Natural killer cell (primary cell): ENCODE measurements around the gene TMEM150A. TPM values are rescaled to one million over a fixed set of nuclear protein-coding genes. Genes with fewer than 3 reads are reported as not detected.
A peak's percentile ranks its signal among the peaks of the same experiment; 100 is the strongest.

Source experiments
- ATAC-seq, 3 donors: fragments of 150-1000 bp in 2 of 3; fragments of 200-7000 bp in 1 of 3; cut with Tn5 transposase; 1 replicate in 1 of 3; 2 replicates in 2 of 3; pipeline ENCODE4 v1.10.0; 2021; ENCODE audit warnings: mild to moderate bottlenecking in 2 of 3, moderate library complexity in 2 of 3
- DNase-seq, 2 donors: peaks; one replicate each; pipeline versions ENCODE4 v3.0.0 to v3.0.0-alpha.2; 2013 to 2021; ENCODE audit warnings: mixed read lengths in 1 of 2
- H3K27ac ChIP-seq: one replicate; pipeline ENCODE4 v1.5.1; 2013; ENCODE audit warnings: mild to moderate bottlenecking, low read length
- H3K27me3 ChIP-seq: one replicate; pipeline ENCODE4 v1.6.1; 2013; ENCODE audit warnings: low read length; ENCODE audit not compliant: control insufficient read depth, insufficient read depth
- H3K36me3 ChIP-seq: one replicate; pipeline ENCODE4 v1.6.1; 2013; ENCODE audit warnings: low read length; ENCODE audit not compliant: control insufficient read depth, insufficient read depth
- H3K4me1 ChIP-seq: one replicate; pipeline ENCODE4 v1.6.1; 2013; ENCODE audit warnings: low read length; ENCODE audit not compliant: control insufficient read depth, insufficient read depth
- H3K4me3 ChIP-seq: one replicate; pipeline ENCODE4 v1.5.1; 2013; ENCODE audit warnings: low read length
- H3K9me3 ChIP-seq: one replicate; pipeline ENCODE4 v1.6.1; 2013; ENCODE audit warnings: low read length; ENCODE audit not compliant: control insufficient read depth, insufficient read depth
- H3K27ac Mint-ChIP-seq, 2 donors: one replicate each; pipeline ENCODE4 v1.8.0; 2022; ENCODE audit warnings: mild to moderate bottlenecking in 2 of 2, mixed read lengths in 2 of 2, moderate library complexity in 1 of 2
- H3K27me3 Mint-ChIP-seq, 2 donors: one replicate each; pipeline ENCODE4 v1.8.0; 2022; ENCODE audit warnings: low read depth in 2 of 2, mixed read lengths in 2 of 2
- H3K36me3 Mint-ChIP-seq: one replicate; pipeline ENCODE4 v1.8.0; 2022; ENCODE audit warnings: mixed read lengths
- H3K4me1 Mint-ChIP-seq, 2 donors: one replicate each; pipeline ENCODE4 v1.8.0; 2022; ENCODE audit warnings: mixed read lengths in 2 of 2
- H3K4me3 Mint-ChIP-seq: one replicate; pipeline ENCODE4 v1.8.0; 2022; ENCODE audit warnings: mild to moderate bottlenecking, moderate library complexity, mixed read lengths
- H3K9me3 Mint-ChIP-seq, 2 donors: one replicate each; pipeline ENCODE4 v1.8.0; 2022; ENCODE audit warnings: mixed read lengths in 2 of 2
- WGBS: methylation state at CpG from one replicate; pipeline ENCODE4 v1.1.7; 2013; ENCODE audit warnings: missing lambda C conversion rate; ENCODE audit not compliant: insufficient coverage; 5-methylcytosine and 5-hydroxymethylcytosine counted together
- intact Hi-C: fragments of 100-400 bp; cut with micrococcal nuclease; formaldehyde crosslinking; loops from one replicate; pipeline ENCODE4 v1.14.2; 2022
- total RNA-seq, 4 donors: library from RNA; stranded (reverse); fragments of 120-200 nt in 1 of 4; gene quantifications; one replicate each; pipeline versions ENCODE4 v1.2.3 to v1.2.4, GENCODE V29; 2013 to 2022
- TF ChIP-seq, protein P1 (sequence below): fragments of 200-600 bp; IDR thresholded peaks from one replicate; pipeline ENCODE4 v1.8.0; 2022; ENCODE audit warnings: antibody characterized with exemption

The TMEM150A gene, protein sequence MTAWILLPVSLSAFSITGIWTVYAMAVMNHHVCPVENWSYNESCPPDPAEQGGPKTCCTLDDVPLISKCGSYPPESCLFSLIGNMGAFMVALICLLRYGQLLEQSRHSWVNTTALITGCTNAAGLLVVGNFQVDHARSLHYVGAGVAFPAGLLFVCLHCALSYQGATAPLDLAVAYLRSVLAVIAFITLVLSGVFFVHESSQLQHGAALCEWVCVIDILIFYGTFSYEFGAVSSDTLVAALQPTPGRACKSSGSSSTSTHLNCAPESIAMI
- 10 to 100 TPM; 10.4 to 13.3 (median 10.9) TPM for total RNA-seq
- total RNA-seq (2013): 9.3 TPM

DNA sequence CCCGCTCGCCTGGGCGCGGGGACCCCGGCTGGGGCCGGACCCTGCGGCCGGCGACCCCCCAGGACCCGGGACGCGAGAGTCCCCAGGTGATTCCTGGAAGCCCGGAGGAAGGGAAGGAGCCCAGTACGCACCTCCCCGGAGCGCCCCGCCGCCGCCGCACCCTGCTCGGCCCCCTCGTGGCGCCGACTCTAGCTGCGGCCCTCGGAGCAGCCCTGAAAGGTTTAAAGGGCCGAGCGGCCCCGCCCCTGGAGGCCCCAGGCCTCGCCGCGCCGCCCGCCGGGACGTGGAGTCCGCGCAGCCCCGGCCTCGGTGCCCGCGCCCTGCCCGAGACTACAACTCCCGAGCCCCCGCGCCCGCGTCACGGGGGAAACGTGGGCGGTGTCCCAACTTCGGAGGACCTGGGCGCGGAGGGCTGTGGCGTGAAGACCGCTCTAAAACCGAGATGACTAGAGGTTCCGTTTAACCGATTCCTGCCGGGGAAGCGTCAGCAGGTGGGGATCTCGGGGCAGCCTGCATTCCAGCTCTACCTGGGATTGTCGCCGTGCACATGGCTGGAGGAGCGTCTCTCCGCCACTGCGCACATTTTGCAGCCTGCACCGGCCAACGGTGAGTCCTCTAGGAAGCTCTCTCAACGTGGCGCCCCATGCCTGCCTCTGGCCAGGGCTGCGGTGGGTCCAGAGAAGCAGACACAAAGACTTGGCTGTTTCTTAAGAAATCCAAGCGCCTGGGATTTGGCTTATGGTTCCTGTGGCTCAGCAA lies at the start of gene TMEM150A:
Gene TMEM150A, minus strand, starts transcription at position 223 of the 759 bp plus-strand sequence. CDS start 750 bp downstream, outside the sequence.
- peak; percentile 97 to 99 (median 97) for ATAC-seq
- Mint-ChIP-seq H3K27me3 (no peaks in the 10 kb centered on the region), H3K27ac (peak within 1 kb of the TSS; percentile 74 to 81), H3K4me1 (peaks cover 16% of the 10 kb centered on the region in 2 donors), H3K9me3 (no peaks in the 10 kb centered on the region), H3K4me3 (peak within 1 kb of the TSS; percentile 90), H3K36me3 (no peaks in the 10 kb centered on the region)
- peaks cover 10% of the 10 kb centered on the region for H3K36me3 ChIP-seq
- intact Hi-C loops: loop anchor here (1.0 to 5.0 kb wide), 2 partner anchors 10 to 40 kb away; partner anchors contain the start of genes C2orf68 and GGCX
- peak within 1 kb of the TSS; percentile 83 for H3K4me3 ChIP-seq
- H3K4me1 ChIP-seq: peaks cover 24% of the 10 kb centered on the region
- peak; percentile 82 to 89 for DNase-seq
- H3K27ac ChIP-seq: peak within 1 kb of the TSS; percentile 32
- H3K27me3 ChIP-seq: no peaks in the 10 kb centered on the region
- under 1% methylated on average over 73 of the region's 73 CpGs for WGBS
- H3K9me3 ChIP-seq: no peaks in the 10 kb centered on the region
- TF ChIP-seq, protein P1, sequence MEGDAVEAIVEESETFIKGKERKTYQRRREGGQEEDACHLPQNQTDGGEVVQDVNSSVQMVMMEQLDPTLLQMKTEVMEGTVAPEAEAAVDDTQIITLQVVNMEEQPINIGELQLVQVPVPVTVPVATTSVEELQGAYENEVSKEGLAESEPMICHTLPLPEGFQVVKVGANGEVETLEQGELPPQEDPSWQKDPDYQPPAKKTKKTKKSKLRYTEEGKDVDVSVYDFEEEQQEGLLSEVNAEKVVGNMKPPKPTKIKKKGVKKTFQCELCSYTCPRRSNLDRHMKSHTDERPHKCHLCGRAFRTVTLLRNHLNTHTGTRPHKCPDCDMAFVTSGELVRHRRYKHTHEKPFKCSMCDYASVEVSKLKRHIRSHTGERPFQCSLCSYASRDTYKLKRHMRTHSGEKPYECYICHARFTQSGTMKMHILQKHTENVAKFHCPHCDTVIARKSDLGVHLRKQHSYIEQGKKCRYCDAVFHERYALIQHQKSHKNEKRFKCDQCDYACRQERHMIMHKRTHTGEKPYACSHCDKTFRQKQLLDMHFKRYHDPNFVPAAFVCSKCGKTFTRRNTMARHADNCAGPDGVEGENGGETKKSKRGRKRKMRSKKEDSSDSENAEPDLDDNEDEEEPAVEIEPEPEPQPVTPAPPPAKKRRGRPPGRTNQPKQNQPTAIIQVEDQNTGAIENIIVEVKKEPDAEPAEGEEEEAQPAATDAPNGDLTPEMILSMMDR: peak; percentile 40

DNA sequence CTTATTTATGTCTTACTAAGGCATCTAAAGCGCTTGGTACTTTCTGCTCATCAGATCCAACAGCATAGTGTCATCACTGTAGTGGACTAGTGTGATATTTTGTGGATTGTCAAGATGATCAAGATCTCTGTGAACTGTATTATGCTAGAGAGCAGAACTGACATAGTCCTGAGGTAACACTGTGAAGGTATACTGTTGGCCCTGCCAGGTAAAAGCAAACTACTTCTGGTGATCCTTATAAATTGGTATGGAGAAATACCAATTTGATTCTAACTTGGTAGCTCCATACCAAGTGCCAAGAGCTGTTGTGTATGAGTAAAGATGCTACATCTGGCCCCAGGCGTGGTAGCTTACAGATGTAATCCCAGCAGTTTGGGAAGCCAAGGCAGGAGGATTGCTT lies 49.6 kb upstream of the TMEM150A start:
- ATAC-seq (no peak), DNase-seq (no peak)
- peaks cover 11% of the 10 kb centered on the region for H3K36me3 Mint-ChIP-seq
- Histone ChIP-seq H3K9me3 (no peaks in the 10 kb centered on the region), H3K27me3 (no peaks in the 10 kb centered on the region), H3K4me3 (no peak overlapping the region), H3K36me3 (peaks cover 54% of the 10 kb centered on the region), H3K4me1 (peaks cover 10% of the 10 kb centered on the region), H3K27ac (no peak overlapping the region)
- no peaks in the 10 kb centered on the region for H3K27me3 Mint-ChIP-seq
- TF ChIP-seq, protein P1: no peak
- intact Hi-C loops: no loop called here
- H3K4me1 Mint-ChIP-seq: peaks cover 0 to 5% of the 10 kb centered on the region in 2 donors
- WGBS: 100% methylated on average over 2 of the region's 2 CpGs
- H3K9me3 Mint-ChIP-seq: no peaks in the 10 kb centered on the region
- H3K4me3 Mint-ChIP-seq: no peak overlapping the region
- peak overlapping the region in 1 of 2 donors; percentile 45 for H3K27ac Mint-ChIP-seq

DNA sequence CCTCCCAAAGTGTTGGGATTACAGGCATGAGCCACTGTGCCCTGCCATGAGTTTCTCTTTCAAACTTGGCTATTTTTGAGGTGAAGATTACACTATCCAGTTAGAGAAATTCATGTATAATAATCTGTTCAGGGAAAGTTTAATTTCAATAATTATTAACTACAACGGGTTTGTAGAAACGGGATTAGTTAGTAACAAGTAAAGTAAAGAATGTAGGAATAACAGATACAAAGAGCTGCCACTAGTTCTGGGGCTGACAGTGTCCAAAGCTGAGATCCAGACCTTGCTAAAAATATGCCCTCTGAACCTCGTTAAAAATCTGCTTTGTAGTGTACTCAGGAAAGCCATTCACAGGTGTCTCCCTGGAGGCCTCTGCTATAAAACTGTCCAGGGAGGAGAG lies 48.6 kb upstream of the TMEM150A start:
- Histone ChIP-seq H3K36me3 (peaks cover 58% of the 10 kb centered on the region), H3K27me3 (no peaks in the 10 kb centered on the region), H3K9me3 (no peaks in the 10 kb centered on the region), H3K27ac (no peak overlapping the region), H3K4me1 (peaks cover 10% of the 10 kb centered on the region), H3K4me3 (no peak overlapping the region)
- no peak for ATAC-seq
- Mint-ChIP-seq H3K4me3 (no peak overlapping the region), H3K9me3 (no peaks in the 10 kb centered on the region), H3K27ac (no peak overlapping the region), H3K36me3 (peaks cover 11% of the 10 kb centered on the region), H3K27me3 (no peaks in the 10 kb centered on the region), H3K4me1 (peaks cover 0 to 5% of the 10 kb centered on the region in 2 donors)
- whole genome bisulfite sequencing: 94% methylated on average over 3 of the region's 3 CpGs
- TF ChIP-seq, protein P1: no peak
- no peak for DNase-seq
- intact Hi-C loops: no loop called here
